ENCODE data around the gene MEA1. TPM values are rescaled to one million over a fixed set of nuclear protein-coding genes. Genes with fewer than 3 reads are reported as not detected.
A peak's percentile ranks its signal among the peaks of the same experiment; 100 is the strongest.
"Not testable (repeated sequence)": the region's sequence is repeated elsewhere in the genome, so short reads cannot be mapped to it uniquely, and the experiment has no call there.

MEA1 gene
- polyA plus RNA-seq (2013, experiment 1 of 2; ENCODE audit: insufficient read length), result 94.9 TPM
- 90.4 TPM for polyA plus RNA-seq (2013, experiment 2 of 2; ENCODE audit: insufficient read length)

- peak; percentile 100 for DNase-seq
Measured at GRCh38 chr6:43013843-43014433, at the start of gene MEA1, which contains the start of gene KLHDC3. TSS of gene MEA1 (minus strand) at chr6:43013946. CDS start at chr6:43013813, 133 bp downstream. TSS of gene KLHDC3 (plus strand) at chr6:43014249. CDS start at chr6:43017193, 2,944 bp downstream.

- DNase-seq, result no peak
Measured at GRCh38 chr6:43062818-43063217, 49.1 kb upstream of the MEA1 start.

GRCh38 chr6:43061861-43062260, 48.1 kb upstream of the MEA1 start:
- no peak for DNase-seq

- no peak for DNase-seq
Measured at GRCh38 chr6:43060755-43061633, 47.2 kb upstream of the MEA1 start.

GRCh38 chr6:43060034-43060754, 46.4 kb upstream of the MEA1 start:
- DNase-seq, result no peak

GRCh38 chr6:43059168-43060033, 45.7 kb upstream of the MEA1 start, which contains the start of the genes KLC4 and MRPL2:
TSS of gene KLC4 (plus strand) at chr6:43059631. CDS start at chr6:43061336, 1,705 bp downstream.
TSS of gene MRPL2 (minus strand) at chr6:43059434. CDS start at chr6:43059381, 53 bp downstream.
- DNase-seq, result peak; percentile 99

- no peak for DNase-seq
Measured at GRCh38 chr6:43058531-43058930, 44.8 kb upstream of the MEA1 start.

- no peak for DNase-seq
Measured at GRCh38 chr6:43055966-43056365, 42.2 kb upstream of the MEA1 start.

GRCh38 chr6:43054206-43054943, 40.6 kb upstream of the MEA1 start:
- no peak for DNase-seq

GRCh38 chr6:43053545-43054205, 39.9 kb upstream of the MEA1 start, which contains the start of gene CUL7:
TSS of gene CUL7 (minus strand) at chr6:43053851. CDS start at chr6:43052788, 1,063 bp downstream.
- DNase-seq, result peak; percentile 97

GRCh38 chr6:43052842-43053544, 39.2 kb upstream of the MEA1 start:
- peak; percentile 27 for DNase-seq

- no peak for DNase-seq
Measured at GRCh38 chr6:43052225-43052841, 38.6 kb upstream of the MEA1 start.

GRCh38 chr6:43050981-43051380, 37.2 kb upstream of the MEA1 start:
- DNase-seq, result no peak

GRCh38 chr6:43047998-43048397, 34.3 kb upstream of the MEA1 start:
- DNase-seq, result no peak

GRCh38 chr6:43045371-43045930, 31.7 kb upstream of the MEA1 start:
- DNase-seq, result no peak

- DNase-seq, result no peak
Measured at GRCh38 chr6:43043310-43043709, 29.6 kb upstream of the MEA1 start.

- not testable (repeated sequence) for DNase-seq
Measured at GRCh38 chr6:43041475-43041874, 27.7 kb upstream of the MEA1 start.

- no peak for DNase-seq
Measured at GRCh38 chr6:43040542-43041257, 27.0 kb upstream of the MEA1 start.
